Spleen (tissue), 7 donors: Measurements from ENCODE around the gene CRYBB2.
"Not testable (repeated sequence)": the region's sequence is repeated elsewhere in the genome, so short reads cannot be mapped to it uniquely, and the experiment has no call there.

ENCODE experiments used
- CTCF ChIP-seq, 11 experiments: fragments of 200-600 bp in 7 of 11; fragments of 450-650 bp in 4 of 11; sonication (generic) in 4 of 11; IDR thresholded peaks in 8 of 11; conservative IDR thresholded peaks in 3 of 11; 1 replicate in 7 of 11; 2 replicates in 4 of 11; pipeline versions ENCODE4 v1.4.0 to v1.8.0; 2016 to 2021; ENCODE audit warnings: antibody characterized with exemption in 11 of 11, inconsistent platforms in 4 of 11, mild to moderate bottlenecking in 1 of 11
- POLR2AphosphoS5 ChIP-seq, 3 donors: sonication (generic); formaldehyde crosslinking; IDR thresholded peaks; one replicate each; pipeline ENCODE4 v1.5.1; 2017; ENCODE audit warnings: antibody characterized with exemption in 3 of 3
- donor health status: DM: no; HTN: no; CAD: no; lungs with moderate emphysema.
- donor health status: DM: no; HTN: no; CAD: no.
- donor health status: DM: no; HTN: no; CAD: no.

- not testable (repeated sequence) for TF ChIP-seq POLR2AphosphoS5 (IDR thresholded peaks at IDR 0.05); CTCF (IDR thresholded peaks at IDR 0.05 in 8 of 11, conservative IDR thresholded peaks at IDR 0.05 in 3 of 11)
Measured at GRCh38 chr22:25267567-25267966, 48.1 kb downstream of the CRYBB2 start.
